Measurements from ENCODE around the gene ADA. TPM values are rescaled to one million over a fixed set of nuclear protein-coding genes. Genes with fewer than 3 reads are reported as not detected.

Gene ADA
- total RNA-seq, 1 donor, result 15.9 TPM

DNA sequence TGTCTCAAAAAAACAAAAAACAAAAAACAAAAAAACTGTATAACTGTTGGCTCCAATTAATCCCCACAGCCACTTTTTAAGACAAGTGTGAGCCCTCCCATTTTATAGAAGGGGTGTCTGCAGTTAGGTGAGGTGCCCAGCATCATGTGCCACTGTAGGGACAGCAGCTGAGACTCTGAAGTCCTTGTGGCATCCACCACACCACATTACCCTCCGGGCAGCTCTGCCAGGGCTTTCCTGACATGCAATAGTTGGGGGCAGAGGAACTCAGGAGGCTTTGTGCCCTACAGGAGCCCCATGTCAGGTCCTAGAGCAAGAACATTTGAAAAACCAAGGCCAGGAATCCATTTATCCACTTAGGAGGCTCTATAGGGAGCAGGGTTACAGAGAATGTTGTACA, 51.8 kb downstream of the ADA start:
- no peak overlapping the region for H3K4me3 ChIP-seq (ENCODE audit: insufficient read depth, low read length)
- H2AFZ ChIP-seq (ENCODE audit: low read length), result no peak overlapping the region
- H3K27me3 ChIP-seq (ENCODE audit: insufficient read depth, low read length), result no peaks in the 10 kb centered on the region
- H3K27ac ChIP-seq (ENCODE audit: low read depth, low read length), result no peak overlapping the region
- no peak overlapping the region for H3K4me2 ChIP-seq (ENCODE audit: insufficient read depth, low read length)
- peaks cover 27% of the 10 kb centered on the region for H3K79me2 ChIP-seq (ENCODE audit: insufficient read depth, low read length)
- TF ChIP-seq, protein P1, sequence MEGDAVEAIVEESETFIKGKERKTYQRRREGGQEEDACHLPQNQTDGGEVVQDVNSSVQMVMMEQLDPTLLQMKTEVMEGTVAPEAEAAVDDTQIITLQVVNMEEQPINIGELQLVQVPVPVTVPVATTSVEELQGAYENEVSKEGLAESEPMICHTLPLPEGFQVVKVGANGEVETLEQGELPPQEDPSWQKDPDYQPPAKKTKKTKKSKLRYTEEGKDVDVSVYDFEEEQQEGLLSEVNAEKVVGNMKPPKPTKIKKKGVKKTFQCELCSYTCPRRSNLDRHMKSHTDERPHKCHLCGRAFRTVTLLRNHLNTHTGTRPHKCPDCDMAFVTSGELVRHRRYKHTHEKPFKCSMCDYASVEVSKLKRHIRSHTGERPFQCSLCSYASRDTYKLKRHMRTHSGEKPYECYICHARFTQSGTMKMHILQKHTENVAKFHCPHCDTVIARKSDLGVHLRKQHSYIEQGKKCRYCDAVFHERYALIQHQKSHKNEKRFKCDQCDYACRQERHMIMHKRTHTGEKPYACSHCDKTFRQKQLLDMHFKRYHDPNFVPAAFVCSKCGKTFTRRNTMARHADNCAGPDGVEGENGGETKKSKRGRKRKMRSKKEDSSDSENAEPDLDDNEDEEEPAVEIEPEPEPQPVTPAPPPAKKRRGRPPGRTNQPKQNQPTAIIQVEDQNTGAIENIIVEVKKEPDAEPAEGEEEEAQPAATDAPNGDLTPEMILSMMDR (IDR thresholded peaks at IDR 0.05; ENCODE audit: extremely low read depth, low read depth, low read length), result no peak
- H3K36me3 ChIP-seq (ENCODE audit: insufficient read depth, low read length), result no peaks in the 10 kb centered on the region
- no peaks in the 10 kb centered on the region for H3K9me3 ChIP-seq (ENCODE audit: low read depth, low read length)
- H4K20me1 ChIP-seq (ENCODE audit: insufficient read depth, low read length), result peaks cover 13% of the 10 kb centered on the region
- no peak for DNase-seq (ENCODE audit: insufficient read length, low spot score, missing footprints)
- peaks cover 46% of the 10 kb centered on the region for H3K4me1 ChIP-seq (ENCODE audit: insufficient read depth, low read length)

DNA sequence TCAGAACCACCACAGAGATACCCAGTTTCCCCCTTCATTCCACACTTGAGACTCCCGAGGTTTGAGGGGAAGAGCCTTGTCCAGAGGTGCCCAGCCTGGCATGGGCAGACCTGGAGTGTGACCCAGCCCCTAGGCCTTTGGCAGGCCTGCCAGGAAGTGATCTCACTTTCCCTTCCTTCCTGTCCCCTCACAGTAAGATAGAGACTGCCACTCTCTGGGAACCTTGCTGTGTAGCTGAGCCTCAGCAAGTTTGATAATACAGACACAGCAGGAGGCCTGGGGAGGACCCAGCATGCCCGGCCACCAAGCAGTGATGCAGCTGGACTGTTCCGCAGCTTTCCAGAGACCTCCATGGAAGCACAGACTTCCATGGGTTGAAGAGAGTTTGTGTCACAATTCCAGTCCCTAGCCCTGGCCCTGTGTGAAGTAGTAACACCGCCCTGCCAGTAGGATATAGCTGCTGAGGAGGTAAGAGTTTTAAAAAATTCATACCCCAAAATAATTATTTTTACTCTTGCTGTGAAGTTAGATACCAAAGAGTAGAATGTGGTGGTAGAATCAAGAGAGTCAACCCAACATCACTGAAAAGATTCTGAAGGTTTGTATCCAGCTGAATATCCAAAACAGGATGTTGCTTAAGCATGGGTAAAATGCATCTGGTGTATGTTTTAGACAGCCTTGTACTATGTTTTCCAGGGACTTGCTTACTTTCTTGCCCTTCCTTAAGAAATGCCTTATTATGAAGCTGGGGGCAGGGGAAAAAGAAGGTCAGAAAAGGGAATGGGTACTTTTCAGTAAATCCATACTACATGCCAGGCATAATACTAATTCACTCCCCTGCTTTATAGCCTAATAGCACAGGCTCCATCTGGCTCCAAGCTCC, 52.8 kb downstream of the ADA start:
- peaks cover 47% of the 10 kb centered on the region for H3K4me1 ChIP-seq (ENCODE audit: insufficient read depth, low read length)
- no peak overlapping the region for H3K4me3 ChIP-seq (ENCODE audit: insufficient read depth, low read length)
- TF ChIP-seq, protein P1 (IDR thresholded peaks at IDR 0.05; ENCODE audit: extremely low read depth, low read depth, low read length), result peak; percentile 19
- no peak overlapping the region for H3K27ac ChIP-seq (ENCODE audit: low read depth, low read length)
- peaks cover 14% of the 10 kb centered on the region for H4K20me1 ChIP-seq (ENCODE audit: insufficient read depth, low read length)
- H3K79me2 ChIP-seq (ENCODE audit: insufficient read depth, low read length), result peaks cover 24% of the 10 kb centered on the region
- H3K27me3 ChIP-seq (ENCODE audit: insufficient read depth, low read length), result no peaks in the 10 kb centered on the region
- no peak overlapping the region for H2AFZ ChIP-seq (ENCODE audit: low read length)
- H3K9me3 ChIP-seq (ENCODE audit: low read depth, low read length), result no peaks in the 10 kb centered on the region
- peak; percentile 66 for DNase-seq (ENCODE audit: insufficient read length, low spot score, missing footprints)
- H3K36me3 ChIP-seq (ENCODE audit: insufficient read depth, low read length), result no peaks in the 10 kb centered on the region
- H3K4me2 ChIP-seq (ENCODE audit: insufficient read depth, low read length), result no peak overlapping the region

DNA sequence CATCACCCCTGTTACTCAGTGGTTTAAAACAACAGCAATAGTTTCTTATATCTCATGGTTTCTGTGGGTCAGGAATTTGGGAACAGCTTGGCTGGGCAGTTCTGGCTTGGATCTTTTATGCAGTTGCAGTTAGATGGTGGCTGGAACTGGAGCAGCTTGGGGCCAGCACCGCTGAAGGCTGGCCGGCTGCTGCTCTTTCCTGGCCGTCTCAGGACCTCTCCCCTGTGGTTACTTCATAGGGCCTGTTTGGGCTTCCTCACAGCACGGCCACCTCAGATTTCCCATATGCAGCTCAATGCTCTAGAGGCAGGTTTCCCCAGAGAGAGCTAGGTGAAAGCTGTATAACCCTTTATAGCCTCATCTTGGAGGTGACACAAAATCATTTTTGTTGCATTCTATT, 53.6 kb downstream of the ADA start:
- H3K79me2 ChIP-seq (ENCODE audit: insufficient read depth, low read length), result peaks cover 18% of the 10 kb centered on the region

DNA sequence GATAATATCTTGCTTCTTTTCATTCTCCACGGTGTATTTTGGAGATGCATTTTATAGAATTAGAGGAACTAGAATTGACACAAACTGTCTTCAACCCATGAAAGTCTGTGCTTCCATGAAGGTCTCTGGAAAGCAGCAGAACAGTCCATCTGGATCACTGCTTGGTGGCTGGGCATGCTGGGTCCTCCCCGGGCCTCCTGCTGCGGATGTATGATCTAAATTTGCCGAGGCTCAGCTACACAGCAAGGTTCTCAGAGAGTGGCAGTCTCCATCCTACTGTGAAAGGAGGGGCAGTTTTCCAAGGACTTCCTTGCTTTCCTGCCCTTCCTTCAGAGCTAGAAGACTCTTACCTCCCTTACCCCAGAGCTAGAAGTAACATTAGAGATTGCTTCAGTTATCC, 54.0 kb downstream of the ADA start:
- H3K4me3 ChIP-seq (ENCODE audit: insufficient read depth, low read length), result no peak overlapping the region
- H4K20me1 ChIP-seq (ENCODE audit: insufficient read depth, low read length), result peaks cover 10% of the 10 kb centered on the region
- H2AFZ ChIP-seq (ENCODE audit: low read length), result no peak overlapping the region
- no peak overlapping the region for H3K4me2 ChIP-seq (ENCODE audit: insufficient read depth, low read length)
- peaks cover 18% of the 10 kb centered on the region for H3K79me2 ChIP-seq (ENCODE audit: insufficient read depth, low read length)
- H3K27ac ChIP-seq (ENCODE audit: low read depth, low read length), result no peak overlapping the region
- peaks cover 47% of the 10 kb centered on the region for H3K4me1 ChIP-seq (ENCODE audit: insufficient read depth, low read length)
- TF ChIP-seq, protein P1 (IDR thresholded peaks at IDR 0.05; ENCODE audit: extremely low read depth, low read depth, low read length), result no peak
- DNase-seq (ENCODE audit: insufficient read length, low spot score, missing footprints), result no peak
- H3K9me3 ChIP-seq (ENCODE audit: low read depth, low read length), result no peaks in the 10 kb centered on the region
- H3K36me3 ChIP-seq (ENCODE audit: insufficient read depth, low read length), result no peaks in the 10 kb centered on the region
- H3K27me3 ChIP-seq (ENCODE audit: insufficient read depth, low read length), result no peaks in the 10 kb centered on the region

More for the DNA sequence above, 53.6 kb downstream of the ADA start:
- Histone ChIP-seq H3K4me1 (ENCODE audit: insufficient read depth, low read length) (peaks cover 47% of the 10 kb centered on the region), H3K27ac (ENCODE audit: low read depth, low read length) (no peak overlapping the region), H2AFZ (ENCODE audit: low read length) (no peak overlapping the region), H3K27me3 (ENCODE audit: insufficient read depth, low read length) (no peaks in the 10 kb centered on the region), H3K36me3 (ENCODE audit: insufficient read depth, low read length) (no peaks in the 10 kb centered on the region), H3K4me3 (ENCODE audit: insufficient read depth, low read length) (no peak overlapping the region), H3K9me3 (ENCODE audit: low read depth, low read length) (no peaks in the 10 kb centered on the region), H4K20me1 (ENCODE audit: insufficient read depth, low read length) (peaks cover 10% of the 10 kb centered on the region), H3K4me2 (ENCODE audit: insufficient read depth, low read length) (no peak overlapping the region)
- no peak for DNase-seq (ENCODE audit: insufficient read length, low spot score, missing footprints)
- TF ChIP-seq, protein P1 (IDR thresholded peaks at IDR 0.05; ENCODE audit: extremely low read depth, low read depth, low read length), result no peak
